Inflammatory macrophage treated with lipopolysaccharide for 4 hours (primary cell): Measurements from ENCODE around the gene KATNBL1.

Experiments
- DNase-seq: peaks from one replicate; pipeline ENCODE4 v3.0.0-alpha.2; 2020

Gene KATNBL1

GRCh38 chr15:34111488-34111887 lies 98.4 kb downstream of the KATNBL1 start:
- DNase-seq, result no peak

GRCh38 chr15:34109797-34110663 lies 99.9 kb downstream of the KATNBL1 start:
- DNase-seq, result peak; percentile 16

DNA sequence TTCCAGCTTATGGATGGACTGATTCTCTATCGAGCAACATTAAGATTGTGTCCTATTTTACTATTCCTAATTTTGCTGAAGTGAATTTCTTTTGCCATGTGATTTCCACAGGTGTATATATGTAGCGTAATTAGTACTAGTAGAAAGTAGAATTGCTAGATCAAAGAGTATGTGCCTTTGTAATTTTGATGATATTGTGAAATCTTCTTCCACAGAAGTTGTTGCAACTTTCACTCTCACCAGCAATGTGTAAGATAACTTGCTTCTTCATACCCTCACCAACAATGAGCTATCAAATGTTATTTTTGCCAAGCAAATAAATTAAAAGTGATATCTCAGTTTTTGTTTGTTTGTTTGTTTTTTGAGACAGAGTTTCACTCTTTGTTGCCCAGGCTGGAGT lies 102.6 kb downstream of the KATNBL1 start:
- DNase-seq, result no peak

- no peak for DNase-seq
Measured at GRCh38 chr15:34106423-34106822, 103.5 kb downstream of the KATNBL1 start.

- DNase-seq, result no peak
Measured at GRCh38 chr15:34102175-34102925, 107.5 kb downstream of the KATNBL1 start.

DNA sequence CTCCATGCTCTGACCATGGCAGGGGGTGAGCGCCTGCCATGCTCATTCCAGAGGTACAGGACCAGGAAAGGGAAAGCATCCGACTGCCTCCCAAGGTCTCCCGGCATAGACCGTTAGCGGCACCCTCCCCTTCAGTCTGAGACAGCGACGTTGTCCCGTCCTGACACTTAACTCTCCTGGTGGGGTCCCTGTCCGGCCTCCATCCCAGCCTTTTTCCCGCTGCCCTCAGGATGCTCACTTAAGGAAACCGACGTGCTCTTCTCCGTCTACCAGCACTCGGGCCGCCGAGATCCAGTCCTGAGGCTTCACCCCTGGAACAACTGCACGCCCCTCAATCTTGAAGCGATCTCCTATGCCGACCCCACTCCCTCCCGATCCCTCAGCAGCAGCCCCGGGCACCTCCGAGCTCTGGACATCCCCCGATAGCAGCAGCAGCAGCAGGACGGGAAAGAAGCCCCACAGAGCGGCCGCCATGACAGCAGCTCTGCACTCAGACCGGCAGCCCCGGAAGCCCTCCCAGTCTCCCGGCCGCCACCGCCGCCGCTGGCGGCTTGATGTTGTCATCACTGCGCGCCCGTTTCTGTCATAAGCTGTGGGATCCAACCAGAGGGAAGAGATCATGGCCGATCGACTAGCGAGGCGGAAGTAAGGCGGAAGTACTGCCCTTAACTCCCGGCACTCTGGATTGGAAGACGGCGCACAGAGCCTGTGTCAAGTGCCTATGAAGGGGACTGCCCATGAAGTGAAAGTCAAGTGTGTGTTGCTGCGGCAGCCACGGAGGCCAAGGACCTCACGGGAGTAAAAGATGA lies 108.3 kb downstream of the KATNBL1 start, which contains the start of the genes EMC7 and PGBD4:
Gene EMC7, minus strand, starts transcription at position 497 of the 809 bp plus-strand sequence. Its CDS starts 23 bp downstream, at position 474.
Gene PGBD4, plus strand, starts transcription at position 718 of the 809 bp plus-strand sequence. CDS start 449 bp downstream, outside the sequence.
- peak; percentile 99 for DNase-seq

DNA sequence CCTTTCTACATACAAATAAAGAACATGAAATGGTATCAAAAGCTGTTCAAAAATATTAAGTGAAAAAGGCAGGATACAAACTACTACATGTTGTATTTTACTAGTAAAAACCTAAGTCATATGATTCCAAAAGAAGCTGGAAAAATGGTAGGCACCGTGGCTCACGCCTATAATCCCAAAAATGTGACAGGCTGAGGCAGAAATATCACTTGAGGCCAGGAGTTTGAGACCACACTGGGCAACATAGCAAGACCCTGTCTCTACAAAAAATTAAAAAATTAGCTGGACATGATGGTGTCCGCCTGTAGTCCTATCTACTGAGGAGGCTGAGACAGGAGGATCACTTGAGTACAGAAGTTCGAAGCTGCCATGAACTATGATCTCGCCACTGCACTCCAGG lies 110.0 kb downstream of the KATNBL1 start:
- DNase-seq, result no peak
